Activated naive CD8-positive, alpha-beta T cell treated with anti-CD3 and anti-CD28 coated beads, Interleukin-2, amount 50 U/mL, for 24 hours (primary cell): Measurements from ENCODE around the gene SLC10A6.
A peak's percentile ranks its signal among the peaks of the same experiment; 100 is the strongest.
"Not testable (repeated sequence)": the region's sequence is repeated elsewhere in the genome, so short reads cannot be mapped to it uniquely, and the experiment has no call there.

Experiments
- ATAC-seq: fragments of 150-1000 bp; cut with Tn5 transposase; one replicate; pipeline ENCODE4 v1.10.0; 2021
- DNase-seq: peaks from one replicate; pipeline ENCODE4 v3.0.0; 2021
- H3K27ac Mint-ChIP-seq: one replicate; pipeline ENCODE4 v1.8.0; 2021; ENCODE audit warnings: mild to moderate bottlenecking, mixed read lengths
- H3K27me3 Mint-ChIP-seq: one replicate; pipeline ENCODE4 v1.8.0; 2021; ENCODE audit warnings: mixed read lengths
- H3K36me3 Mint-ChIP-seq: one replicate; pipeline ENCODE4 v1.8.0; 2021; ENCODE audit warnings: low read depth, mixed read lengths
- H3K4me1 Mint-ChIP-seq: one replicate; pipeline ENCODE4 v1.8.0; 2021; ENCODE audit warnings: mixed read lengths
- H3K4me3 Mint-ChIP-seq: one replicate; pipeline ENCODE4 v1.8.0; 2021; ENCODE audit warnings: mild to moderate bottlenecking, moderate library complexity, mixed read lengths
- H3K9me3 Mint-ChIP-seq: one replicate; pipeline ENCODE4 v1.8.0; 2021; ENCODE audit warnings: mixed read lengths

Gene SLC10A6, protein sequence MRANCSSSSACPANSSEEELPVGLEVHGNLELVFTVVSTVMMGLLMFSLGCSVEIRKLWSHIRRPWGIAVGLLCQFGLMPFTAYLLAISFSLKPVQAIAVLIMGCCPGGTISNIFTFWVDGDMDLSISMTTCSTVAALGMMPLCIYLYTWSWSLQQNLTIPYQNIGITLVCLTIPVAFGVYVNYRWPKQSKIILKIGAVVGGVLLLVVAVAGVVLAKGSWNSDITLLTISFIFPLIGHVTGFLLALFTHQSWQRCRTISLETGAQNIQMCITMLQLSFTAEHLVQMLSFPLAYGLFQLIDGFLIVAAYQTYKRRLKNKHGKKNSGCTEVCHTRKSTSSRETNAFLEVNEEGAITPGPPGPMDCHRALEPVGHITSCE

DNA sequence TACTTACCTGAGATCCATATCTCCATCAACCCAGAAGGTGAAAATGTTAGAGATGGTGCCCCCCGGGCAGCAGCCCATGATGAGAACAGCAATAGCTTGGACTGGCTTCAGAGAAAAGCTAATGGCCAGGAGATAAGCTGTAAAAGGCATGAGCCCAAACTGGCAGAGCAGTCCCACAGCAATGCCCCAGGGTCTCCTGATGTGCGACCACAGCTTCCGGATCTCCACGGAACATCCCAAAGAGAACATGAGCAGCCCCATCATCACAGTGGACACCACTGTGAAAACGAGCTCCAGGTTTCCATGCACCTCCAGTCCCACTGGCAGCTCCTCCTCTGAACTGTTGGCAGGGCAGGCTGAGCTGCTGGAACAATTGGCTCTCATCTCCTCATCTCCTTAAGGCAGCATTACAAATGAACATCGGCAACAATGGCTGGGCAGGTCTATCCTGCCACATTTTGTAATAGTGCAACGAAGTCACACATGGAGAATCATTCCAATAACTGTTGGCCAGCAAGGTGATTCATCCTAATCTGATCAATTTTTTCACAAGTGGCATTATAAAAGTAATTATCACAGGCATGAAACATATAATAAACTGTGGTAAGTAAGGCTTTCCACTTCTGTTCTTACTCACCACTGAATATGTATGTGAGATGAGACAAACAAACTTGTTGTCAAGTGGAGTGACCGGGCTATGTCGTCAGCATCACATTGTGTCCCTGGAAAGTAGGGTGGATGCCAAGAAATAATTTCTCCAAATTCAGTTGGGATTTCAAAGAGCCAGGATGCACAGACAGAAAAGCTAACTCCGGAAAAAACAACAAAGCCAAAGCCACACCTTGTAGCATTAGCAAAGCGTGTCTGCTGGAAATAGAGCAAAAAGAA, at the start of gene SLC10A6:
Gene SLC10A6 (minus strand): TSS at position 653 of the 888 bp plus-strand sequence. CDS start 269 bp downstream, at position 384.
- H3K9me3 Mint-ChIP-seq = no peaks in the 10 kb centered on the region
- no peak within 1 kb of the TSS for H3K27ac Mint-ChIP-seq
- H3K36me3 Mint-ChIP-seq = no peaks in the 10 kb centered on the region
- DNase-seq (no peak), ATAC-seq (no peak)
- H3K27me3 Mint-ChIP-seq = peaks cover 1% of the 10 kb centered on the region
- peaks cover 2% of the 10 kb centered on the region for H3K4me1 Mint-ChIP-seq
- no peak within 1 kb of the TSS for H3K4me3 Mint-ChIP-seq

DNA sequence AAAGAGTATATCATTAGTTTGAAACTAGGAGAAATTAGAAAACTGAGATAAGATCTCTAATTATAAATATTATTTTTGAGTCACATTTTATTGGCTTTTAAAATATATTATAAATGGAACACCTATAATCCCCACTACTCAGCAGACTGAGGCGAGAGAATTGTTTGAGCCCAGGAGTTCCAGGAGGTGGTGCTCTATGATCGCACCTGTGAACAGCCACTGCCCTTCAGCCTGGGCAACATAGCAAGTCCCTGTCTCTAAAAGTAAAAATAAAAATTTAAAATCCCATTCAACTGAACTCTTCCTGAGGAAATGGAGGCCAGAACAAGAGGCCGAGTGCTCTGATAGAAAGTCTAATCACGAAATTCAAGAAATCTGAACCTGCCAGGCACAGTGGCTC, 49.4 kb upstream of the SLC10A6 start:
- DNase-seq (no peak), ATAC-seq (no peak)
- Mint-ChIP-seq H3K9me3 (no peaks in the 10 kb centered on the region), H3K27ac (no peak overlapping the region), H3K4me1 (no peaks in the 10 kb centered on the region), H3K27me3 (peaks cover 4% of the 10 kb centered on the region), H3K36me3 (no peaks in the 10 kb centered on the region), H3K4me3 (no peak overlapping the region)

DNA sequence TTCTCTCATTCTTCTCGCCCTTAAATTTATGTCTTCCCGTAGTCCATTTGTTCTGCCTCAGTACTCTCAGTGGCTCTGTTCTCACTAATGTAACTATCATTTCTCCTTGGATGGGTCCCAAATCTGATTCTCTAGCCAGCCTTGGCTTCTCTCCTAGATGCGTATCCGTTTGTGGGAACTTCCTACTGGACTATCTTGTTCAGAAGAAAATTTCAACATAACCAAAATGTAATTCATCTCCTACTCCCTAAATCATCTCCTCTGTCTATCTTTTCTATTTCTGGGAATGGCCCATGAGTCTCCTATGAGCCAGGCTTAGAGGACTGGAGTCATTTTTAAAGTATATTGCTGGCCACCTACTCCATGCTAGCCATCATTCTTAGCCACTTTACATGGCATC, 47.4 kb upstream of the SLC10A6 start:
- no peak for DNase-seq
- Mint-ChIP-seq H3K36me3 (no peaks in the 10 kb centered on the region), H3K27me3 (peaks cover 13% of the 10 kb centered on the region), H3K27ac (no peak overlapping the region), H3K9me3 (no peaks in the 10 kb centered on the region), H3K4me1 (peaks cover 8% of the 10 kb centered on the region), H3K4me3 (no peak overlapping the region)
- ATAC-seq = no peak

DNA sequence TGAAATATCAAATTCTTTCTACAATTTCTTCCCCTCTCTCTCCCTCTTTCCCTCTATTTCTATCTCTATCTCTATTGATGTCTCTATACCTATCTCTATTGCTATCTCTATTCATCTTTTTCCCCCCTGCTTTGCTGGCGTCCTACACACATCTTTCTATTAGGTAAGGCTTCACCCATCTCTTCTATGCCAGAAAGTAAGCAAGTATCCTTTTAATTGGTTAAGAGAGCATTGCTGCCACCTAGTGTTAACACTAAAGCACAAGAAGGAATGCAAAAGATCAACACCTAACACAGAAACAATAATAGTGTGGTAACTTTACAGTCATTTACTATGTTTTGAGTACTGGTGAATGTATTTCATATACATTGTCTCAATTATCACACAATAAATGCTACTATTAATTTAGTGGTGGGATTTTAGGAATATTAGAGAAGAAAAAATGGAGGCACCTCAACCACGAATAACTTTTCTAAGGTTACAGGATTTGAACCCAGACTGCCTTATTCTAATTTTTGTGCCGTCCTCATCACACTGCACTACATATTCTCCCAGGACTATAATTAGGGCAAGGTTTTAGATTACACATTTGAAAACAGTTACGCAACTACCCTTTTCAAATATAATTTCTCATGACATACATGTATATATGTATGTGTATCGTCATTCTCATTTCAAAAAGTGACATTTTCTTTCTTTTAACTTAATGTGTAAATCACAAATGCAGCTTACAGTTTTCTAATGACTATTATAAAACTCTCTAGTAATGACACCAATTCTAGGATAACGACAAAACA, 46.7 kb upstream of the SLC10A6 start:
- peak; percentile 38 for ATAC-seq
- Mint-ChIP-seq H3K4me3 (no peak overlapping the region), H3K36me3 (no peaks in the 10 kb centered on the region), H3K27me3 (peaks cover 20% of the 10 kb centered on the region), H3K9me3 (no peaks in the 10 kb centered on the region), H3K27ac (no peak overlapping the region), H3K4me1 (peaks cover 10% of the 10 kb centered on the region)
- DNase-seq = no peak

DNA sequence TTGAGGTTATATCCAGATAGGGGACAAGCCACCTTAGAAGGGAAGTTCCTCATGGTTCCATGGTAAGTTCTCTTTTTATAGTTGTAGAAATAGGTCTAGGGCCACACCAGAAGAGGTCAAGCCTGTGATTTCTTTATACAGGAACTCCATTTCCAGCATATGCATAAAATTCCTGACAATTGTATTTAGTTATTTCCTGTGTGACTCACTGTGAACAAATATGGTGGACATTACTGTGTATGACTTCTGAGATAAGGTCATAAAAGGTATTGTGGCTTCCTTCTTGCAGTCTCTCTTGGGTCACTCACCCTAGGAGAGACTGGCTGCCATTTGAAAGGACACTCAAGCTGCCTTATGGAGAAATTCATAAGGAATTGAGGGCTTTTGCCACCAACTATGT, 45.3 kb upstream of the SLC10A6 start:
- H3K27ac Mint-ChIP-seq = no peak overlapping the region
- peaks cover 10% of the 10 kb centered on the region for H3K4me1 Mint-ChIP-seq
- no peaks in the 10 kb centered on the region for H3K9me3 Mint-ChIP-seq
- H3K27me3 Mint-ChIP-seq = peaks cover 29% of the 10 kb centered on the region
- no peak for DNase-seq
- no peak for ATAC-seq
- no peaks in the 10 kb centered on the region for H3K36me3 Mint-ChIP-seq
- no peak overlapping the region for H3K4me3 Mint-ChIP-seq

DNA sequence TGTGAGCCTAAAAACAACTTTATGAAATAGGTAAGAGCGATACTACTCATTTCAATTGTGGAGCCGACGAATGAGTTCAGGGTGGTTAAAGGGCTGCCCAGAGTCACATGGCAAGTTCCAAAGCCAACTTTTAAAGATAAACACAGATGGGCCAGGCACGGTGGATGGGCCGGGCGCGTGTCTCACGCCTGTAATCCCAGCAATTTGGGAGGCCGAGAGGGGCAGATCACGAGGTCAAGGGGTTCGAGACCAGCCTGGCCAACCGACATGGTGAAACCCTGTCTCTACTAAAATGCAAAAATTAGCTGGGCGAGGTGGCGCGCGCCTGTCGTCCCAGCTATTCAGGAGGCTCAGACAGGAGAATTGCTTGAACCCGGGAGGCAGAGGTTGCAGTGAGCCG, 44.0 kb upstream of the SLC10A6 start:
- no peak overlapping the region for H3K27ac Mint-ChIP-seq
- peaks cover 30% of the 10 kb centered on the region for H3K27me3 Mint-ChIP-seq
- H3K4me3 Mint-ChIP-seq = peak overlapping the region; percentile 12
- ATAC-seq (no peak), DNase-seq (no peak)
- H3K9me3 Mint-ChIP-seq = no peaks in the 10 kb centered on the region
- H3K36me3 Mint-ChIP-seq = no peaks in the 10 kb centered on the region
- peaks cover 10% of the 10 kb centered on the region for H3K4me1 Mint-ChIP-seq

DNA sequence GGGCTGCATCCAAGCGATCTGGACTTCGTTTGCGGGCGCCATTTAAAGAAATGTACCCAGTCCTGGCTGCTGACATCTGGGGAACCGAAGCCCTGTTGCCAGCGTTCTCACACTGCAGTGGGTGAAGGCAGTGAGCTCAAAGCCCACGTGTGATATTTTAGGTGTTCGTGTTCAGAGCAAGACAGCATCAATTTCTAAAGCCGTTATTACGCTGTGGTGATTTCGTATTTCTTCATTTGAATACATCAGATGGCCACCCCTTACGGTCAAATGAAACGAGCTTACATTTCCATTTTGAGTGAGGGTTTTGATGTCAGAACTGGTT, 43.4 kb upstream of the SLC10A6 start:
- peak; percentile 4 for DNase-seq
- H3K4me1 Mint-ChIP-seq = peaks cover 10% of the 10 kb centered on the region
- no peaks in the 10 kb centered on the region for H3K36me3 Mint-ChIP-seq
- no peaks in the 10 kb centered on the region for H3K9me3 Mint-ChIP-seq
- ATAC-seq = no peak
- no peak overlapping the region for H3K27ac Mint-ChIP-seq
- H3K27me3 Mint-ChIP-seq = peaks cover 30% of the 10 kb centered on the region
- H3K4me3 Mint-ChIP-seq = peak overlapping the region; percentile 71

DNA sequence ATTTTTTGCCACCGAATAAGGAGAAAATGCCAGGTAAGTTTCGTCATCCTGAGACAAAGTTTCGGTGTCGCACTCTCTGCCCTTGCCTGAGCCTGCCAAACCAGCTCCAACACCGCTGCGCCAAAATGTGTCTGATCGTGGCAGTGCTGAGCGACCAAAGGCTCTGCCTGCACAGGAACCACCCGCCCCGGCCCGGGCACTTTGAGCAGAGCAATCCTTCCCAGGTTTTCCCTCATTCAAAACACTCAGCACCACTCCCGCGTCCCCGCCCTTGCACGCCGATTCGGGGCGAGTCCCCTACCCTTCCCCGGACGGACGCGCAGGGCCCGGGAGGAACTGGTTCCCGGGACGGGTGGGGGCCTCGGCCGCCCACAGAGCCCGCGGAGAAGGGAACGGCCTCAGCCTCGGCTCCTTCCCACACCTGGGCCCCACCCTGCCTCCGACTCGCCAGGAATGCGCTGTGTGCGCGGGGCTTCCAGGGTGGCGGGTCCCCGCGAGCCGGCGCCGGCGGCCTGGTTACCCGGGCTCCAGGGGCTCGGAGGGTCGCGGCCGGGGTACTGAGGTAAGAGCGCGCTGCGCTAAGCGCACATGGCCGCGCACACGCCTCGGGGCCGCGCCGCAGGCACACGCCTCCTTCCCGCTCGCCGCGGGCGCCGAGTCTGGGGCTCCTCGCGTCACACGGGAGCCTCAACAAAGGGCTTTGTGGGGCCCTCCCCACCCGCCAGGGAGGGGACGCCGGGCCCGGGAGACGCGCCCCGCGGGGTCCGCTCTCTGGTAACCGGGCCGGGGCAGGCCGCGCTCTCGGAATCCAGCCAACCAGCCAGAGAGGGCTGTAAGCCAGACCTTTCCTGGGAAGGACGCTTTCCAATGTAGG, 42.8 kb upstream of the SLC10A6 start, which contains the start of gene C4orf36:
Gene C4orf36 (minus strand): TSS at position 661 of the 874 bp plus-strand sequence. CDS start 902 bp downstream, outside the sequence.
- Mint-ChIP-seq H3K4me1 (peaks cover 10% of the 10 kb centered on the region), H3K36me3 (no peaks in the 10 kb centered on the region), H3K4me3 (peak within 1 kb of the TSS; percentile 79), H3K27ac (peak within 1 kb of the TSS; percentile 46), H3K9me3 (no peaks in the 10 kb centered on the region), H3K27me3 (peaks cover 30% of the 10 kb centered on the region)
- DNase-seq (peak; percentile 39), ATAC-seq (peak; percentile 71)

DNA sequence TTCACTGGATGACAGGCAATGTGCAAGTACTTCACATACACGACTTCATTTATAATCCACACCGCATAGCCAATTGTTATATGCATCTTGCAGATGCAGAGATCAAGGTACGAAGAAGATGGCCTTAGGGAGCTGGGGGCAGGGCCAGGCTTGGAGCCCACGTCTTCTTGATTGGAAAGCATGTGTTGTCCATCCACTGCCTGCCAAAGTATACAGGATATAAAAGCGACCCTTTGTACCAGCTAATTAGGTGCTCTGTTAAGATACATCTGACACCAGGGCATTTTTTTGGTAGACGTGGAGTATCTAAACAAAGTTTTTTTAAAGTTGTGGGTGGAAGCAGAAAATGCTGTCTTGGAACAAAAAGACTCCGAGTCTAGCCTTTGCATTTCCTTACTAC, 41.6 kb upstream of the SLC10A6 start:
- DNase-seq (no peak), ATAC-seq (no peak)
- Mint-ChIP-seq H3K9me3 (no peaks in the 10 kb centered on the region), H3K27ac (no peak overlapping the region), H3K4me1 (peaks cover 10% of the 10 kb centered on the region), H3K4me3 (no peak overlapping the region), H3K27me3 (peaks cover 30% of the 10 kb centered on the region), H3K36me3 (no peaks in the 10 kb centered on the region)

DNA sequence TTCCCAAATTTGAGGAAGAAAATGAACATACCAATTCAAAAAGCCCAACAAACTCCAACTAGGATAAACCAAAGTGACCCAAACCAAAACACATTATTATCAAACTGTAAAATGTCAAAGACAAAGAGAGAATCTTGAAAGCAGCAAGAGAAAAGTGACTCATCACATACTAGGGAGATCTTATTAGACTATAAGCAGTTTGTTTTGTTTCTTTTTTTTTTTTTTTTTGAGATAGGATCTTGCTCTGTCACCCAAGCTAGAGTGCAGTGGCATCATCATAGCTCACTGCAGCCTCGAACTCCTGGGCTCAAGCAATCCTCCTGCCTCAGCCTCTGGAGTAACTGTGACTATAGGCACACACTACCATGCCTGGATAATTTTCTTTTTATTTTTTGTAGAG, 30.5 kb upstream of the SLC10A6 start:
- no peak overlapping the region for H3K27ac Mint-ChIP-seq
- ATAC-seq = no peak

DNA sequence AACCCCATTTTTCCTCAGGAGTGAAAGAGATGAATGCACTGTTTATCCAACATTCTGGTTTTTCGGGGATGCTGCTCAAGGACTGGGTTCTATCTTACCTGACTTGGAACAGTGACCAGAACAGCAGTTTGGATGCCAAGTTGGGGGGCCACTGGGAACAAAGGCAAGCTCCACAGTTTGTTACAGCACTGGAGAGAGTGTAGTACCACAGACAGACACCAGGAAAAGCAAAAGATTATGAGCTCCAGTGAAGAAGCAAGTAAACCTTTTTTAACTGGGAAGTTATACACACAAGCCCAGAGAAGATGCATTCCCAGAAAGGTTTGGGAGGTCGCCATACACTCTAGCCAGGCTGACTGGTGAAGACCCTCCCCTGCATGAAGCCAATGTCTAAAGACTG, 29.5 kb upstream of the SLC10A6 start:
- ATAC-seq = no peak
- Mint-ChIP-seq H3K4me3 (no peak overlapping the region), H3K9me3 (peaks cover 23% of the 10 kb centered on the region), H3K36me3 (peaks cover 1% of the 10 kb centered on the region), H3K27me3 (no peaks in the 10 kb centered on the region), H3K27ac (no peak overlapping the region), H3K4me1 (no peaks in the 10 kb centered on the region)
- DNase-seq = no peak

More for the DNA sequence above, 30.5 kb upstream of the SLC10A6 start:
- H3K27me3 Mint-ChIP-seq = no peaks in the 10 kb centered on the region
- peaks cover 23% of the 10 kb centered on the region for H3K9me3 Mint-ChIP-seq
- peaks cover 1% of the 10 kb centered on the region for H3K36me3 Mint-ChIP-seq
- no peaks in the 10 kb centered on the region for H3K4me1 Mint-ChIP-seq
- DNase-seq = no peak
- H3K4me3 Mint-ChIP-seq = no peak overlapping the region

DNA sequence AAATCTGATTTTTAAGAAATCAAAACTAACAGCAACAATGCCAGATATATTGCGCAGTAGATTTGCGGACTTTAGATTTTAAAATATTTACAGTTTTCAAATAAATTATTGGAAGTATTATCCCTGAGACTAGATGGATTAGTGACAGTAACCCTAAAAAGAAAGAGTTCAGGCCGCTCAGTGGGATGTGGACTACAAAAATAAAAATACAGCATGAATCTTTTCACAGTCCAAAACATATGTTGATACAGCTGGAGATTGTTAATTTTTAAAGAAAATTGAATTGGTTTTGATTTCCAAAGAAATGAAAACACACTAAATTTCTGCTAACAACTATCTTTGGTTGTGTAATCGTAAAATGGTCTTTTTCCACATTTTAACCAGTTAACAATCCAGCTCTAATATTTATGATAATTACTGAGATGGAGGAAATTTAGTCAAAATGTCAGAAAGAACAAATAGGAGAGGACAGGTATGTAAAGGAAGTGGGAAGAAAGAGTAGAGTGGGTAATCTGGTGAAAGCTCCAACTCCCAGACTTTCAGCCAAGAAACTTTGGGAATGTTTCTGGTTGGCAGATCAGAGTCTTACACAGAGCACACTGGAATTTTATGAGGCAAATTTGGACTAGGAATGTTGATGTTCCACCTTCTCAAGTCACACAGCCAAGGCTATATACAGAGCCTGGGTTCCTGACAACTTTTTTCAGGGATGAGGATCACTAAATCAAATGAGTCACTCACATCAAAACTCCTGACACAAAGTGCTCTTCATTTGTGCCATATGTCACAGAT, 27.9 kb upstream of the SLC10A6 start:
- no peak for ATAC-seq
- Mint-ChIP-seq H3K27ac (no peak overlapping the region), H3K4me3 (no peak overlapping the region), H3K4me1 (no peaks in the 10 kb centered on the region), H3K36me3 (peaks cover 1% of the 10 kb centered on the region), H3K9me3 (peaks cover 23% of the 10 kb centered on the region), H3K27me3 (no peaks in the 10 kb centered on the region)
- DNase-seq = no peak

DNA sequence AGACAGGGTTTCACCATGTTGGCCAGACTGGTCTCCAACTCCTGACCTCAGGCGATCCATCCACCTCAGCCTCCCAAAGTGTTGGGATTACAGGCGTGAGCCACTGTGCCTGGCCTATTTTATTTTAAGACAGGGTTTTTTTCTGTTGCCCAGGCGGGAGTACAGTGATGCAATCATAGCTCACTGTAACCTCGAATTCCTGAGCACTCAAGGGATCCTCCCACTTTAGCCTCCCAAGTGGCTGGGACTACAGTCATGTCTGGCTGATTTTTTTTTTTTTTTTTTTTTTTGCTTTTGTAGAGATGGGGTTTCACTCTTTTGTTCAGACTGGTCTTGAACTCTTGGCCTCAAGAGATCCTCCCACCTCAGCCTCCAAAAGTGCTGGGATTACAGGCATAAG, 26.3 kb upstream of the SLC10A6 start:
- DNase-seq, H3K4me3 Mint-ChIP-seq, H3K27ac Mint-ChIP-seq, H3K36me3 Mint-ChIP-seq, ATAC-seq, H3K27me3 Mint-ChIP-seq, H3K4me1 Mint-ChIP-seq: not testable (repeated sequence)
- peaks cover 21% of the 10 kb centered on the region for H3K9me3 Mint-ChIP-seq
